ENCODE measurements around the gene TBC1D32.

Gene TBC1D32

GRCh38 chr6:121142093-121142492 is 192.2 kb downstream of the TBC1D32 start:
- TF ChIP-seq BACH2 (CRISPR knock-in tag; IDR thresholded peaks at IDR 0.05; ENCODE audit: borderline replicate concordance) (no peak), TSHZ2 (CRISPR knock-in tag; IDR thresholded peaks at IDR 0.05) (no peak), OSR1 (CRISPR knock-in tag; IDR thresholded peaks at IDR 0.05) (no peak), CSDC2 (CRISPR knock-in tag; IDR thresholded peaks at IDR 0.05) (no peak), ISL1 (CRISPR knock-in tag; IDR thresholded peaks at IDR 0.05) (no peak)

GRCh38 chr6:121135425-121135824 is 198.9 kb downstream of the TBC1D32 start:
- TF ChIP-seq TCF4 (CRISPR knock-in tag; IDR thresholded peaks at IDR 0.05; ENCODE audit: borderline replicate concordance) (no peak), CSRNP3 (CRISPR knock-in tag; IDR thresholded peaks at IDR 0.05) (no peak), OSR1 (CRISPR knock-in tag; IDR thresholded peaks at IDR 0.05) (no peak), ZNF70 (CRISPR knock-in tag; IDR thresholded peaks at IDR 0.05) (no peak), BACH2 (CRISPR knock-in tag; IDR thresholded peaks at IDR 0.05; ENCODE audit: borderline replicate concordance) (no peak), GLIS3 (CRISPR knock-in tag; IDR thresholded peaks at IDR 0.05) (no peak), RARB (CRISPR knock-in tag; IDR thresholded peaks at IDR 0.05) (no peak), ZNF565 (CRISPR knock-in tag; conservative IDR thresholded peaks at IDR 0.05; ENCODE audit: low read depth) (no peak), ISL1 (CRISPR knock-in tag; IDR thresholded peaks at IDR 0.05) (no peak), POU6F1 (CRISPR knock-in tag; IDR thresholded peaks at IDR 0.05; ENCODE audit: borderline replicate concordance, low read depth) (no peak), TOX (CRISPR knock-in tag; IDR thresholded peaks at IDR 0.05; ENCODE audit: borderline replicate concordance) (no peak), TSHZ2 (CRISPR knock-in tag; IDR thresholded peaks at IDR 0.05) (no peak), ZFP3 (CRISPR knock-in tag; IDR thresholded peaks at IDR 0.05) (no peak)
- ATAC-seq = no peak

More at GRCh38 chr6:121142093-121142492, 192.2 kb downstream of the TBC1D32 start:
- ATAC-seq = no peak

- no peak for ATAC-seq
These were observed 199.4 kb downstream of the TBC1D32 start for GRCh38 chr6:121134922-121135321.

More at GRCh38 chr6:121134922-121135321, 199.4 kb downstream of the TBC1D32 start:
- TF ChIP-seq PPARA (CRISPR knock-in tag; IDR thresholded peaks at IDR 0.05; ENCODE audit: borderline replicate concordance) (no peak), CSRNP3 (CRISPR knock-in tag; IDR thresholded peaks at IDR 0.05) (no peak), GLIS3 (CRISPR knock-in tag; IDR thresholded peaks at IDR 0.05) (no peak), TOX (CRISPR knock-in tag; IDR thresholded peaks at IDR 0.05; ENCODE audit: borderline replicate concordance) (no peak), ISL1 (CRISPR knock-in tag; IDR thresholded peaks at IDR 0.05) (no peak), ZNF70 (CRISPR knock-in tag; IDR thresholded peaks at IDR 0.05) (no peak), OSR1 (CRISPR knock-in tag; IDR thresholded peaks at IDR 0.05) (no peak), ZFP30 (CRISPR knock-in tag; IDR thresholded peaks at IDR 0.05) (no peak), ESRRG (CRISPR knock-in tag; IDR thresholded peaks at IDR 0.05) (no peak), CREB5 (CRISPR knock-in tag; IDR thresholded peaks at IDR 0.05; ENCODE audit: low read depth) (no peak), ZFP3 (CRISPR knock-in tag; IDR thresholded peaks at IDR 0.05) (no peak), PATZ1 (CRISPR knock-in tag; IDR thresholded peaks at IDR 0.05; ENCODE audit: borderline replicate concordance) (no peak)
